ENCODE results near the gene ATAD5.

The ATAD5 gene

DNA sequence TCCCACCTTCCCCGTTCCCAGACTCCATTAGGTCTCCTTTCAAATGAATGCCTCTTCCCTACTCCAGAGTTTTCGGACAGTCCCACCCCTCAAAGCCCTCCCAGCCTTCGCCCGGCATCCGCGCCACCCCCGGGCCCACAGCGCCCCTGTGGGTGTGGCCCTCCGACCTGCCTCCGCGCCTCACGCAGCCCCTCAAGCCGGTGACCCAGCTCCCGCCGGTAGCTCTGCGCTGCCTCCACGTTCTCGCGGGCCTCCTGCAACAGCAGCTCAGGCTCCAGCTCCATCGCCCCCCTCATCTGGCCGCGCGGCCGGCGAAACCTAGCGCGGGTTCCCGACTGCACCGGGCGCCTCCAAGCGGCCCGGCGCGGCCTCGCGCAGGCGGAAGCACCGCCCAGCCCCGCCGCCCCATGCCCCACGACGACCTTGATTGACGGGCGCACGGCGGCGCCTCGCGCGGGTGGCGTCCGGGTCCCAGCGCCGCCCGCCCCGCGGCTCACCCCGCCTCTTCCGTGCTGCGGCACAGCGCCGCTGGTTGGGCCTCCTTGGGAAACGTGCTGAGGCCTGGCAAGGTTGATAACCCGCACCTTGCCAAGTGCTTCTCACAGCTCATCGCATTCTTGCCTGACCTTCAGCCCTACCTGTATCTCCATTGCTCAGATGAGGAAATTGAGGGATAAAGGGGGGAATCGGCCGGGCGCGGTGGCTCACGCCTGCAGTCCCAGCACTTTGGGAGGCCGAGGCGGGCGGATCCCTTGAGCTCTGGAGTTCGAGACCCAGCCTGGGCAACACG is 7.2 kb upstream of the ATAD5 start, which contains the start of gene CRLF3 (continued):
- TF ChIP-seq, protein P1, sequence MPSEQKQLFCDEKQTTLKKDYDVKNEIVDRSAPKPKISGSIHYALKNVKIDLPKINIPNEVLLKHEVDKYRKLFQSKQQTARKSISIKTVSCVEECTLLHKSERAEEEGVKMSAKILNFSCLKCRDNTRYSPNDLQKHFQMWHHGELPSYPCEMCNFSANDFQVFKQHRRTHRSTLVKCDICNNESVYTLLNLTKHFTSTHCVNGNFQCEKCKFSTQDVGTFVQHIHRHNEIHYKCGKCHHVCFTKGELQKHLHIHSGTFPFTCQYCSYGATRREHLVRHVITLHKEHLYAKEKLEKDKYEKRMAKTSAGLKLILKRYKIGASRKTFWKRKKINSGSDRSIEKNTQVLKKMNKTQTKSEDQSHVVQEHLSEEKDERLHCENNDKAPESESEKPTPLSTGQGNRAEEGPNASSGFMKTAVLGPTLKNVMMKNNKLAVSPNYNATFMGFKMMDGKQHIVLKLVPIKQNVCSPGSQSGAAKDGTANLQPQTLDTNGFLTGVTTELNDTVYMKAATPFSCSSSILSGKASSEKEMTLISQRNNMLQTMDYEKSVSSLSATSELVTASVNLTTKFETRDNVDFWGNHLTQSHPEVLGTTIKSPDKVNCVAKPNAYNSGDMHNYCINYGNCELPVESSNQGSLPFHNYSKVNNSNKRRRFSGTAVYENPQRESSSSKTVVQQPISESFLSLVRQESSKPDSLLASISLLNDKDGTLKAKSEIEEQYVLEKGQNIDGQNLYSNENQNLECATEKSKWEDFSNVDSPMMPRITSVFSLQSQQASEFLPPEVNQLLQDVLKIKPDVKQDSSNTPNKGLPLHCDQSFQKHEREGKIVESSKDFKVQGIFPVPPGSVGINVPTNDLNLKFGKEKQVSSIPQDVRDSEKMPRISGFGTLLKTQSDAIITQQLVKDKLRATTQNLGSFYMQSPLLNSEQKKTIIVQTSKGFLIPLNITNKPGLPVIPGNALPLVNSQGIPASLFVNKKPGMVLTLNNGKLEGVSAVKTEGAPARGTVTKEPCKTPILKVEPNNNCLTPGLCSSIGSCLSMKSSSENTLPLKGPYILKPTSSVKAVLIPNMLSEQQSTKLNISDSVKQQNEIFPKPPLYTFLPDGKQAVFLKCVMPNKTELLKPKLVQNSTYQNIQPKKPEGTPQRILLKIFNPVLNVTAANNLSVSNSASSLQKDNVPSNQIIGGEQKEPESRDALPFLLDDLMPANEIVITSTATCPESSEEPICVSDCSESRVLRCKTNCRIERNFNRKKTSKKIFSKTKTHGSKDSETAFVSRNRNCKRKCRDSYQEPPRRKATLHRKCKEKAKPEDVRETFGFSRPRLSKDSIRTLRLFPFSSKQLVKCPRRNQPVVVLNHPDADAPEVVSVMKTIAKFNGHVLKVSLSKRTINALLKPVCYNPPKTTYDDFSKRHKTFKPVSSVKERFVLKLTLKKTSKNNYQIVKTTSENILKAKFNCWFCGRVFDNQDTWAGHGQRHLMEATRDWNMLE (tag by site-specific recombination; conservative IDR thresholded peaks at IDR 0.05; ENCODE audit: low read depth), result no peak
- TF ChIP-seq, protein P2, sequence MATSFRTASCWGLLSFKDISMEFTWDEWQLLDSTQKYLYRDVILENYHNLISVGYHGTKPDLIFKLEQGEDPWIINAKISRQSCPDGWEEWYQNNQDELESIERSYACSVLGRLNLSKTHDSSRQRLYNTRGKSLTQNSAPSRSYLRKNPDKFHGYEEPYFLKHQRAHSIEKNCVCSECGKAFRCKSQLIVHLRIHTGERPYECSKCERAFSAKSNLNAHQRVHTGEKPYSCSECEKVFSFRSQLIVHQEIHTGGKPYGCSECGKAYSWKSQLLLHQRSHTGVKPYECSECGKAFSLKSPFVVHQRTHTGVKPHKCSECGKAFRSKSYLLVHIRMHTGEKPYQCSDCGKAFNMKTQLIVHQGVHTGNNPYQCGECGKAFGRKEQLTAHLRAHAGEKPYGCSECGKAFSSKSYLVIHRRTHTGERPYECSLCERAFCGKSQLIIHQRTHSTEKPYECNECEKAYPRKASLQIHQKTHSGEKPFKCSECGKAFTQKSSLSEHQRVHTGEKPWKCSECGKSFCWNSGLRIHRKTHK (tag by site-specific recombination; IDR thresholded peaks at IDR 0.05), result no peak
- no peak for TF ChIP-seq ZIC2 (tag by site-specific recombination; IDR thresholded peaks at IDR 0.05)
- TF ChIP-seq ZBTB8A (tag by site-specific recombination; IDR thresholded peaks at IDR 0.05), result peak; percentile 98
- peak; percentile 95 for TF ChIP-seq GLIS2 (tag by site-specific recombination; IDR thresholded peaks at IDR 0.05)
- no peak for TF ChIP-seq ZNF155 (tag by site-specific recombination; IDR thresholded peaks at IDR 0.05)
- TF ChIP-seq ZBTB17 (tag by site-specific recombination; IDR thresholded peaks at IDR 0.05), result no peak; the same call in 1 of the 2 replicates
- no peak for TF ChIP-seq ZNF48 (tag by site-specific recombination; IDR thresholded peaks at IDR 0.05)
- TF ChIP-seq ZFP41 (tag by site-specific recombination; IDR thresholded peaks at IDR 0.05; ENCODE audit: borderline replicate concordance), result no peak
- TF ChIP-seq ZNF785 (tag by site-specific recombination; IDR thresholded peaks at IDR 0.05), result no peak
- TF ChIP-seq ZNF175 (tag by site-specific recombination; IDR thresholded peaks at IDR 0.05), result no peak
- TF ChIP-seq ZNF521 (tag by site-specific recombination; IDR thresholded peaks at IDR 0.05), result no peak
- TF ChIP-seq, protein P3, sequence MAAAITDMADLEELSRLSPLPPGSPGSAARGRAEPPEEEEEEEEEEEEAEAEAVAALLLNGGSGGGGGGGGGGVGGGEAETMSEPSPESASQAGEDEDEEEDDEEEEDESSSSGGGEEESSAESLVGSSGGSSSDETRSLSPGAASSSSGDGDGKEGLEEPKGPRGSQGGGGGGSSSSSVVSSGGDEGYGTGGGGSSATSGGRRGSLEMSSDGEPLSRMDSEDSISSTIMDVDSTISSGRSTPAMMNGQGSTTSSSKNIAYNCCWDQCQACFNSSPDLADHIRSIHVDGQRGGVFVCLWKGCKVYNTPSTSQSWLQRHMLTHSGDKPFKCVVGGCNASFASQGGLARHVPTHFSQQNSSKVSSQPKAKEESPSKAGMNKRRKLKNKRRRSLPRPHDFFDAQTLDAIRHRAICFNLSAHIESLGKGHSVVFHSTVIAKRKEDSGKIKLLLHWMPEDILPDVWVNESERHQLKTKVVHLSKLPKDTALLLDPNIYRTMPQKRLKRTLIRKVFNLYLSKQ (tag by site-specific recombination; IDR thresholded peaks at IDR 0.05; ENCODE audit: borderline replicate concordance), result no peak
- TF ChIP-seq ZNF132 (tag by site-specific recombination; IDR thresholded peaks at IDR 0.05; ENCODE audit: borderline replicate concordance), result no peak
- no peak for TF ChIP-seq ZNF549 (tag by site-specific recombination; IDR thresholded peaks at IDR 0.05)
- TF ChIP-seq, protein P4, sequence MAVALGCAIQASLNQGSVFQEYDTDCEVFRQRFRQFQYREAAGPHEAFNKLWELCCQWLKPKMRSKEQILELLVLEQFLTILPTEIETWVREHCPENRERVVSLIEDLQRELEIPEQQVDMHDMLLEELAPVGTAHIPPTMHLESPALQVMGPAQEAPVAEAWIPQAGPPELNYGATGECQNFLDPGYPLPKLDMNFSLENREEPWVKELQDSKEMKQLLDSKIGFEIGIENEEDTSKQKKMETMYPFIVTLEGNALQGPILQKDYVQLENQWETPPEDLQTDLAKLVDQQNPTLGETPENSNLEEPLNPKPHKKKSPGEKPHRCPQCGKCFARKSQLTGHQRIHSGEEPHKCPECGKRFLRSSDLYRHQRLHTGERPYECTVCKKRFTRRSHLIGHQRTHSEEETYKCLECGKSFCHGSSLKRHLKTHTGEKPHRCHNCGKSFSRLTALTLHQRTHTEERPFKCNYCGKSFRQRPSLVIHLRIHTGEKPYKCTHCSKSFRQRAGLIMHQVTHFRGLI (tag by site-specific recombination; IDR thresholded peaks at IDR 0.05), result peak; percentile 66
- TF ChIP-seq, protein P5, sequence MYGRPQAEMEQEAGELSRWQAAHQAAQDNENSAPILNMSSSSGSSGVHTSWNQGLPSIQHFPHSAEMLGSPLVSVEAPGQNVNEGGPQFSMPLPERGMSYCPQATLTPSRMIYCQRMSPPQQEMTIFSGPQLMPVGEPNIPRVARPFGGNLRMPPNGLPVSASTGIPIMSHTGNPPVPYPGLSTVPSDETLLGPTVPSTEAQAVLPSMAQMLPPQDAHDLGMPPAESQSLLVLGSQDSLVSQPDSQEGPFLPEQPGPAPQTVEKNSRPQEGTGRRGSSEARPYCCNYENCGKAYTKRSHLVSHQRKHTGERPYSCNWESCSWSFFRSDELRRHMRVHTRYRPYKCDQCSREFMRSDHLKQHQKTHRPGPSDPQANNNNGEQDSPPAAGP (tag by site-specific recombination; IDR thresholded peaks at IDR 0.05), result peak; percentile 77; the same call in 1 of the 2 replicates
- TF ChIP-seq ZNF311 (tag by site-specific recombination; IDR thresholded peaks at IDR 0.05; ENCODE audit: borderline replicate concordance), result no peak
- no peak for TF ChIP-seq ZNF707 (tag by site-specific recombination; IDR thresholded peaks at IDR 0.05)
- no peak for TF ChIP-seq ZNF157 (tag by site-specific recombination; IDR thresholded peaks at IDR 0.05)
- TF ChIP-seq ZFHX2 (tag by site-specific recombination; conservative IDR thresholded peaks at IDR 0.05), result peak; percentile 75
- TF ChIP-seq KLF8 (tag by site-specific recombination; IDR thresholded peaks at IDR 0.05), result peak; percentile 90; the same call in 1 of the 2 replicates
- peak; percentile 28 for TF ChIP-seq SP7 (tag by site-specific recombination; IDR thresholded peaks at IDR 0.05)
- TF ChIP-seq ZNF777 (tag by site-specific recombination; IDR thresholded peaks at IDR 0.05; ENCODE audit: borderline replicate concordance), result no peak
- TF ChIP-seq ZNF629 (tag by site-specific recombination; IDR thresholded peaks at IDR 0.05), result peak; percentile 12
- TF ChIP-seq YY2 (tag by site-specific recombination; IDR thresholded peaks at IDR 0.05), result 0 out of 2 replicates have a peak, but pooled peaks have one; percentile 40
- no peak for TF ChIP-seq FEZF1 (tag by site-specific recombination; IDR thresholded peaks at IDR 0.05)
- TF ChIP-seq ZNF600 (tag by site-specific recombination; IDR thresholded peaks at IDR 0.05), result peak; percentile 81
- TF ChIP-seq ZNF292 (tag by site-specific recombination; IDR thresholded peaks at IDR 0.05; ENCODE audit: borderline replicate concordance, low read depth), result no peak
- peak; percentile 77; the same call in 1 of the 2 replicates for TF ChIP-seq ZBTB7A (tag by site-specific recombination; IDR thresholded peaks at IDR 0.05; ENCODE audit: low read depth)
